Smooth muscle cell (in vitro differentiated cells): ENCODE measurements around the gene LECT2. TPM values are rescaled to one million over a fixed set of nuclear protein-coding genes. Genes with fewer than 3 reads are reported as not detected.

ENCODE experiments used
- DNase-seq: peaks from one replicate; lab custom pipeline; 2025; ENCODE audit not compliant: unreplicated experiment; lab: John Stamatoyannopoulos, UW
- H2AFZ ChIP-seq: fragments of 200-600 bp; sonication (generic); 2 replicates; pipeline ENCODE4 v1.6.0; 2016; ENCODE audit warnings: antibody characterized with exemption, low read depth, mild to moderate bottlenecking
- H3F3A ChIP-seq: fragments of 200-600 bp; sonication (generic); 2 replicates; pipeline ENCODE4 v1.6.0; 2017; ENCODE audit warnings: antibody characterized with exemption, low read depth
- H3K27ac ChIP-seq: fragments of 200-600 bp; sonication (generic); 2 replicates; pipeline ENCODE4 v1.5.1; 2016; ENCODE audit warnings: low read depth, mild to moderate bottlenecking
- H3K27me3 ChIP-seq: fragments of 200-600 bp; sonication (generic); 2 replicates; pipeline ENCODE4 v1.6.1; 2016; ENCODE audit warnings: low read depth, mild to moderate bottlenecking
- H3K36me3 ChIP-seq: fragments of 200-600 bp; sonication (generic); 2 replicates; pipeline ENCODE4 v1.5.1; 2016; ENCODE audit warnings: low read depth
- H3K4me1 ChIP-seq: fragments of 200-600 bp; sonication (generic); 2 replicates; pipeline ENCODE4 v1.5.1; 2016; ENCODE audit warnings: low read depth
- H3K4me2 ChIP-seq: fragments of 200-600 bp; sonication (generic); 2 replicates; pipeline ENCODE4 v1.6.0; 2016; ENCODE audit warnings: mild to moderate bottlenecking
- H3K4me3 ChIP-seq: fragments of 200-600 bp; sonication (generic); 2 replicates; pipeline ENCODE4 v1.5.1; 2016; ENCODE audit warnings: mild to moderate bottlenecking
- H3K79me2 ChIP-seq: fragments of 200-600 bp; sonication (generic); 2 replicates; pipeline ENCODE4 v1.6.0; 2016; ENCODE audit warnings: low read depth, mild to moderate bottlenecking
- H3K9ac ChIP-seq: fragments of 200-600 bp; sonication (generic); 2 replicates; pipeline ENCODE4 v1.6.0; 2016; ENCODE audit warnings: low read depth
- H3K9me3 ChIP-seq: fragments of 200-600 bp; sonication (generic); replicated peaks from 2 replicates; pipeline ENCODE4 v1.5.1; 2016; ENCODE audit warnings: low read depth
- H4K20me1 ChIP-seq: fragments of 200-600 bp; sonication (generic); 2 replicates; pipeline ENCODE4 v1.6.0; 2016; ENCODE audit warnings: low read depth
- WGBS: methylation state at CpG from one replicate; pipeline ENCODE4 v1.1.7; 2016; ENCODE audit warnings: low lambda C conversion rate; 5-methylcytosine and 5-hydroxymethylcytosine counted together
- polyA plus RNA-seq: library from polyadenylated mRNA; unstranded; fragments of >200 nt; fragmentation: Nextera tagmentation; extraction: Ambion mirVana; gene quantifications from 2 replicates; pipeline ENCODE4 v1.2.1, GENCODE V29; 2016
- total RNA-seq: library from RNA; depleted of rRNA; stranded (reverse); fragments of >200 nt; gene quantifications from 2 replicates; pipeline ENCODE4 v1.2.3, GENCODE V29; 2014
- TF ChIP-seq, protein P1 (sequence below): fragments of 200-600 bp; sonication (generic); IDR thresholded peaks from 2 replicates; pipeline ENCODE4 v1.5.1; 2017; ENCODE audit warnings: borderline replicate concordance, mild to moderate bottlenecking, antibody characterized with exemption; ENCODE audit not compliant: insufficient read depth, poor library complexity, severe bottlenecking

LECT2 gene
- total and polyA plus RNA-seq, 2 experiments from 2014 or later = not detected

DNA sequence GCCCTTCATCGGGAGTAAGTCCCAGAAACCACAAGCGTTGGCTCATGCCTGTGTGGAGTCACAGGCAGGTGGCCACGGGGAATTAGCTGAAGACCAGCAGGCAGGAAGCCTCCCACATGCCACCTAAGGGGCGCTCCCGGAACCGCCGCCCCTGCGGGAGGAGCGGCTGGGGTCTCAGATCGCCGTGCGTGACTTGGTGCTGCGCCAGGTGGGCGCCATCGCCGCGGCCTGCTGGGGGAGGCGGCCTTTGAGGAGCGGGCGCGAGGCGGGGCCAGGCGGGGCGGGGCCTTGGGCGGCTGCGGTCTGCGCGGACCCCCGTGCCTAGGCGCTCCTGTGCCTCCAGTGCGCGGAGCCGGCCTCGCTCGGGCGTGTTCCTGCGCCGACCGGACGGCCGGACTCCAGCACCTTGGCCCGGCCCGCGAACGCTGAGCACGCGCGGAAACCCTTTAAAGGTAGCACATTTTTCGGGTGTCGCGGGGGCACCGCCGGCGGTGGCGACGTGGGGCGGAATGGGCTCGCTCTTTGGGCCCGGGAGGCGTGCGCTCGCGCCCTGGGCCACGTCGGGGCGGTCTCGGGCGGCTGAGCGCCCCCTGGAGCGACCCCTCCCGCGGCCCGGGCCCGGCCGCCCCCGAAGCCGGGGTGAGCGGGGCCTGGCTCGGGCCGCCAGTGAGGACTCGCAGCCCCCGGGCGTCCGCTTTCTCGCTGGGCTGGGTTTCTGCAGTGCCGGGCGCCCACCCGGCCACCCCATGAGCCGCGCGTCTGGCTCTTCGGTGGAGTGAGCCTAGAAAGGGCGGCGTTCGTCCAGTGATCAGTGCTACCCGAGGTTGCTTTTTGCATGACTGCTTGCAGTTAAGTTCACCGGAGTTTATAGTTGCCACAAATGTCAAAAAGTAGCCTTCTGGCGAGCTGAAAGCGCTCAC lies 24.5 kb downstream of the LECT2 start:
- H3K27me3 ChIP-seq = peaks cover 82% of the 10 kb centered on the region
- H3K9ac ChIP-seq = no peak overlapping the region
- no peaks in the 10 kb centered on the region for H3F3A ChIP-seq
- H3K79me2 ChIP-seq = no peaks in the 10 kb centered on the region
- peak overlapping the region; percentile 45 for H3K4me3 ChIP-seq
- peak overlapping the region; percentile 85 for H2AFZ ChIP-seq
- H3K4me1 ChIP-seq = no peaks in the 10 kb centered on the region
- WGBS = 5% methylated on average over 77 of the region's 99 CpGs
- H3K36me3 ChIP-seq = no peaks in the 10 kb centered on the region
- no peak for DNase-seq
- no peak overlapping the region for H3K27ac ChIP-seq
- H3K9me3 ChIP-seq = no peaks in the 10 kb centered on the region
- H4K20me1 ChIP-seq = no peaks in the 10 kb centered on the region
- TF ChIP-seq, protein P1, sequence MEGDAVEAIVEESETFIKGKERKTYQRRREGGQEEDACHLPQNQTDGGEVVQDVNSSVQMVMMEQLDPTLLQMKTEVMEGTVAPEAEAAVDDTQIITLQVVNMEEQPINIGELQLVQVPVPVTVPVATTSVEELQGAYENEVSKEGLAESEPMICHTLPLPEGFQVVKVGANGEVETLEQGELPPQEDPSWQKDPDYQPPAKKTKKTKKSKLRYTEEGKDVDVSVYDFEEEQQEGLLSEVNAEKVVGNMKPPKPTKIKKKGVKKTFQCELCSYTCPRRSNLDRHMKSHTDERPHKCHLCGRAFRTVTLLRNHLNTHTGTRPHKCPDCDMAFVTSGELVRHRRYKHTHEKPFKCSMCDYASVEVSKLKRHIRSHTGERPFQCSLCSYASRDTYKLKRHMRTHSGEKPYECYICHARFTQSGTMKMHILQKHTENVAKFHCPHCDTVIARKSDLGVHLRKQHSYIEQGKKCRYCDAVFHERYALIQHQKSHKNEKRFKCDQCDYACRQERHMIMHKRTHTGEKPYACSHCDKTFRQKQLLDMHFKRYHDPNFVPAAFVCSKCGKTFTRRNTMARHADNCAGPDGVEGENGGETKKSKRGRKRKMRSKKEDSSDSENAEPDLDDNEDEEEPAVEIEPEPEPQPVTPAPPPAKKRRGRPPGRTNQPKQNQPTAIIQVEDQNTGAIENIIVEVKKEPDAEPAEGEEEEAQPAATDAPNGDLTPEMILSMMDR = no peak
- peak overlapping the region; percentile 87 for H3K4me2 ChIP-seq

DNA sequence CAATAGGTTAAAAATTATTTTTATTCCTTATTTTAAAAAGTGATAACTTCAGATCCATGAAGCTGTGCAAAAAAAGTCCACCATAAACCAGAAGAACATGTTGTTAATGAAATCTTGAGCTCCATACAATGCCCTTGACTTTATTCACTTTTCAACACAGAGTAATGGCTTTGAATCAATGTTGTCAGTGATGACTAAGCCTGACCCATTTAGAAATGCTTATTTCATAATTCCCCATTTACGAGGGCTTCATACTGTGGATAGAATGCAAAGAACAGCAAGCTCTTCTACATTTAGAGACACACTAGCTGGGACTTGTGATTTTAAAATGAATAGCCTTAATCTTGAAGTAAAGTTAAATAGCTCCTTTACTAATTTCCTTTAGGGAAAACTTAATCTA lies 33.4 kb downstream of the LECT2 start:
- Histone ChIP-seq H2AFZ (no peak overlapping the region), H3K9ac (no peak overlapping the region), H3K4me3 (no peak overlapping the region), H3K27me3 (peaks cover 80% of the 10 kb centered on the region), H4K20me1 (no peaks in the 10 kb centered on the region), H3K27ac (peak overlapping the region; percentile 31), H3K9me3 (no peaks in the 10 kb centered on the region), H3K36me3 (no peaks in the 10 kb centered on the region), H3K4me2 (peak overlapping the region; percentile 40), H3K4me1 (no peaks in the 10 kb centered on the region), H3K79me2 (no peaks in the 10 kb centered on the region), H3F3A (no peaks in the 10 kb centered on the region)
- TF ChIP-seq, protein P1 = no peak
- WGBS = 5% methylated on average over 1 of the region's 1 CpG
- no peak for DNase-seq

DNA sequence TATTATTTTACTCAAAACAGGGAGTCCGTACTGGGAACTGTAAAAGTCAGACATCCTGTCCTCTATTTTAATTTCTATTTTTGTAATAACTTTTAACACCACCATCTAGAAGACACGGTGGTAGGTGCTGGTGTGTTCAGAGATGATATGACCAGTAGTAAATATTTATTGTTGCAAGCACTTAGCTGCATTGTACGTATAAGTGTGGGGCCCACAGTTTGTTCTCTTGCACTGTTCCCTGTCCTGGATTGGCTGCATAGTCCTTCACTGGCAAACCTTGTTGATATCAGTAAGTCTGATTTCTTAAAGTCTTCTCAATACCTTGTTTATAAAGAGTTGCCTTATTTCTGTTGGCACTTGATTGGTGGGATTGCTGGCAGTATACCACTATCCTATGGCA lies 34.6 kb downstream of the LECT2 start:
- H3K9ac ChIP-seq = no peak overlapping the region

More for the DNA sequence above, 34.6 kb downstream of the LECT2 start:
- Histone ChIP-seq H3K9me3 (no peaks in the 10 kb centered on the region), H2AFZ (no peak overlapping the region), H4K20me1 (no peaks in the 10 kb centered on the region), H3F3A (no peaks in the 10 kb centered on the region), H3K36me3 (no peaks in the 10 kb centered on the region), H3K4me2 (no peak overlapping the region), H3K4me1 (no peaks in the 10 kb centered on the region), H3K4me3 (no peak overlapping the region), H3K27me3 (peaks cover 80% of the 10 kb centered on the region), H3K27ac (peak overlapping the region; percentile 31), H3K79me2 (no peaks in the 10 kb centered on the region)
- 71% methylated on average over 3 of the region's 3 CpGs for WGBS
- TF ChIP-seq, protein P1 = no peak
- no peak for DNase-seq
